Activated B cell treated with CpG ODN at 0.5 μM for 24 hours (primary cell): ENCODE data around the gene SYT4. TPM values are rescaled to one million over a fixed set of nuclear protein-coding genes. Genes with fewer than 3 reads are reported as not detected.

ENCODE experiments used
- ATAC-seq: fragments of 200-7000 bp; cut with Tn5 transposase; one replicate; pipeline ENCODE4 v1.10.0; 2021; ENCODE audit warnings: low read depth, mild to moderate bottlenecking, moderate library complexity
- CTCF ChIA-PET: fragments of 350-600 bp; sonication (Branson Sonifier 250); formaldehyde crosslinking; loops from one replicate; lab custom pipeline; 2021; ENCODE audit warnings: antibody characterized with exemption; lab: Charles Lee
- POLR2A ChIA-PET: fragments of 350-600 bp; sonication (Branson Sonifier 250); formaldehyde crosslinking; loops from one replicate; lab custom pipeline; 2021; ENCODE audit warnings: antibody characterized with exemption; lab: Charles Lee
- DNase-seq: peaks from one replicate; pipeline ENCODE4 v3.0.0; 2022
- H3K27ac Mint-ChIP-seq: one replicate; pipeline ENCODE4 v1.8.0; 2020; ENCODE audit warnings: mixed read lengths
- H3K27me3 Mint-ChIP-seq: one replicate; pipeline ENCODE4 v1.8.0; 2021; ENCODE audit warnings: mixed read lengths
- H3K36me3 Mint-ChIP-seq: one replicate; pipeline ENCODE4 v1.8.0; 2021; ENCODE audit warnings: low read depth, mixed read lengths
- H3K4me1 Mint-ChIP-seq: one replicate; pipeline ENCODE4 v1.8.0; 2021; ENCODE audit warnings: mixed read lengths
- H3K4me3 Mint-ChIP-seq: one replicate; pipeline ENCODE4 v1.8.0; 2020; ENCODE audit warnings: mild to moderate bottlenecking, mixed read lengths
- H3K9me3 Mint-ChIP-seq: one replicate; pipeline ENCODE4 v1.8.0; 2020; ENCODE audit warnings: mixed read lengths
- CTCF ChIP-seq: fragments of 200-600 bp; IDR thresholded peaks from one replicate; pipeline ENCODE4 v1.8.0; 2022; ENCODE audit warnings: antibody characterized with exemption, mild to moderate bottlenecking
- intact Hi-C: fragments of 100-400 bp; cut with micrococcal nuclease; formaldehyde crosslinking; loops from one replicate; pipeline ENCODE4 v1.15.1; 2024
- total RNA-seq: library from RNA; stranded (reverse); gene quantifications from 2 replicates; pipeline ENCODE4 v1.2.3, GENCODE V29; 2022

Gene SYT4
- total RNA-seq, 1 donor from 2014 or later = not detected

- intact Hi-C loops = no loop called here
- no peak overlapping the region for H3K27ac Mint-ChIP-seq
- H3K9me3 Mint-ChIP-seq = peaks cover 9% of the 10 kb centered on the region
- ATAC-seq (no peak), DNase-seq (no peak)
- CTCF ChIA-PET = no interaction called here
- POLR2A ChIA-PET = no interaction called here
- TF ChIP-seq CTCF = no peak
- H3K27me3 Mint-ChIP-seq = no peaks in the 10 kb centered on the region
- H3K4me1 Mint-ChIP-seq = no peaks in the 10 kb centered on the region
- no peaks in the 10 kb centered on the region for H3K36me3 Mint-ChIP-seq
- H3K4me3 Mint-ChIP-seq = no peak overlapping the region
Measured at GRCh38 chr18:43265465-43265864, 11.8 kb downstream of the SYT4 start.

GRCh38 chr18:43248610-43249249, 28.6 kb downstream of the SYT4 start:
- DNase-seq (no peak), ATAC-seq (no peak)
- ChIA-PET POLR2A (no interaction called here), CTCF (no interaction called here)
- TF ChIP-seq CTCF = no peak
- Mint-ChIP-seq H3K36me3 (no peaks in the 10 kb centered on the region), H3K27ac (no peak overlapping the region), H3K27me3 (no peaks in the 10 kb centered on the region), H3K9me3 (peaks cover 2% of the 10 kb centered on the region), H3K4me1 (no peaks in the 10 kb centered on the region), H3K4me3 (no peak overlapping the region)
- intact Hi-C loops = no loop called here

GRCh38 chr18:43247944-43248343, 29.3 kb downstream of the SYT4 start:
- Mint-ChIP-seq H3K4me3 (no peak overlapping the region), H3K27me3 (no peaks in the 10 kb centered on the region), H3K36me3 (no peaks in the 10 kb centered on the region), H3K9me3 (peaks cover 2% of the 10 kb centered on the region), H3K27ac (no peak overlapping the region), H3K4me1 (no peaks in the 10 kb centered on the region)
- intact Hi-C loops = no loop called here
- ChIA-PET POLR2A (no interaction called here), CTCF (no interaction called here)
- ATAC-seq = no peak
- TF ChIP-seq CTCF = no peak
- DNase-seq = no peak

- ATAC-seq = no peak
- CTCF ChIA-PET = no interaction called here
Measured at GRCh38 chr18:43238429-43238828, 38.9 kb downstream of the SYT4 start.

GRCh38 chr18:43236921-43237320, 40.4 kb downstream of the SYT4 start:
- intact Hi-C loops = no loop called here
- POLR2A ChIA-PET = no interaction called here
- H3K4me3 Mint-ChIP-seq = no peak overlapping the region
- no peaks in the 10 kb centered on the region for H3K4me1 Mint-ChIP-seq
- TF ChIP-seq CTCF = no peak
- H3K36me3 Mint-ChIP-seq = no peaks in the 10 kb centered on the region
- ATAC-seq = no peak
- no peaks in the 10 kb centered on the region for H3K9me3 Mint-ChIP-seq
- CTCF ChIA-PET = no interaction called here
- DNase-seq = no peak
- no peak overlapping the region for H3K27ac Mint-ChIP-seq
- H3K27me3 Mint-ChIP-seq = no peaks in the 10 kb centered on the region

More at GRCh38 chr18:43238429-43238828, 38.9 kb downstream of the SYT4 start:
- H3K27me3 Mint-ChIP-seq = no peaks in the 10 kb centered on the region
- POLR2A ChIA-PET = no interaction called here
- no peak overlapping the region for H3K4me3 Mint-ChIP-seq
- intact Hi-C loops = no loop called here
- no peak for DNase-seq
- no peaks in the 10 kb centered on the region for H3K4me1 Mint-ChIP-seq
- H3K36me3 Mint-ChIP-seq = no peaks in the 10 kb centered on the region
- no peaks in the 10 kb centered on the region for H3K9me3 Mint-ChIP-seq
- TF ChIP-seq CTCF = no peak
- no peak overlapping the region for H3K27ac Mint-ChIP-seq
